Measurements from ENCODE around the gene PHF20.
A peak's percentile ranks its signal among the peaks of the same experiment; 100 is the strongest.
"Not testable (repeated sequence)": the region's sequence is repeated elsewhere in the genome, so short reads cannot be mapped to it uniquely, and the experiment has no call there.

Gene PHF20

GRCh38 chr20:35738410-35739179, 33.2 kb upstream of the PHF20 start:
- no peak for FAIRE-seq
- DNase-seq (ENCODE audit: extremely low spot score, insufficient read length, low read depth), result no peak

- DNase-seq (ENCODE audit: extremely low spot score, insufficient read length, low read depth) (no peak), FAIRE-seq (no peak)
Measured at GRCh38 chr20:35739294-35740163, 32.3 kb upstream of the PHF20 start.

- FAIRE-seq (peak; percentile 96), DNase-seq (ENCODE audit: extremely low spot score, insufficient read length, low read depth) (peak; percentile 84)
Measured at GRCh38 chr20:35741892-35742740, 29.7 kb upstream of the PHF20 start, which contains the start of gene RBM39. Gene RBM39 (minus strand): TSS chr20:35742260. CDS start chr20:35740874, 1,386 bp downstream.

DNA sequence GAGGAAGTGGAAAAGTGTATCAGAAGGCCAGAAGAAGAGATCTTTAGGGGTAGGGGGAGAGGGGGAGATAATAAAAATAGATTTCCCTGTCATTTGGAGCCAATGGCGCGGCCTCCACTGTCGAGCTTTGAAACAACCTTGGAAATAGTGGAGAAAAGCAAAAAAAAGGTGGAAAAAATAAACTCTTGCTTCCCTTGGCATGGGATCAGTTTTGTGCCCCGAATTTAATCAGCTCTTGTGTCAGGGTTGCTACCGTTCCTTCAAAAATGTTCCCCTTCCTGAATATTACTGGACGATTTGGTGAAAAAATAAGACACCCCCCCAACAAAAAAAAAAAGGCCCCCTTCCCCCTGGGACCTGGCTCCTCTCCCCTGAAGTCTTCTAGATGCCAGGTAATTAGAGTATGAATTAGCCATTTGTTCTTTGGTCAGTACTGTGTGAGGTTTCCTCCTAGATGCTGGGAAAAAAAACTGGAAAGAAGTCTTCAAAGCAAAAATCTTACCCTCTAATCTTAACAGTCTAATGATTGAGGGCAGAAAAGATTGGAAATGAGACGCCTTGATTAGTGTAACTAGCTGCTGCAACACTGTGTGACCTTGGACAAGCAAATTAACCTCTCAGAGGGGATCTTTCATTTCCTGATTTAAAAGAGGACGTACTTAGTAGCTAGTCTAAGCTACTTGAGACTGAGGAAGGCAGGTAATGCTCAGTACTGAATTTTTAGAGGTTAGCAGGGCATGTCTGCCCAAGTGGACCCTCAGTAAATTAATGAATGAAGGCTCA, 28.9 kb upstream of the PHF20 start:
- DNase-seq (ENCODE audit: extremely low spot score, insufficient read length, low read depth), result no peak
- FAIRE-seq, result peak; percentile 84

GRCh38 chr20:35743693-35744491, 27.9 kb upstream of the PHF20 start:
- DNase-seq (ENCODE audit: extremely low spot score, insufficient read length, low read depth) (no peak), FAIRE-seq (no peak)

GRCh38 chr20:35744492-35744841, 27.3 kb upstream of the PHF20 start:
- DNase-seq (ENCODE audit: extremely low spot score, insufficient read length, low read depth); FAIRE-seq: not testable (repeated sequence)

GRCh38 chr20:35750611-35751010, 21.2 kb upstream of the PHF20 start:
- DNase-seq (ENCODE audit: extremely low spot score, insufficient read length, low read depth), result no peak
- no peak for FAIRE-seq

GRCh38 chr20:35756404-35756803, 15.4 kb upstream of the PHF20 start:
- no peak for FAIRE-seq
- no peak for DNase-seq (ENCODE audit: extremely low spot score, insufficient read length, low read depth)

GRCh38 chr20:35757098-35757705, 14.6 kb upstream of the PHF20 start:
- no peak for DNase-seq (ENCODE audit: extremely low spot score, insufficient read length, low read depth)
- FAIRE-seq, result no peak

DNA sequence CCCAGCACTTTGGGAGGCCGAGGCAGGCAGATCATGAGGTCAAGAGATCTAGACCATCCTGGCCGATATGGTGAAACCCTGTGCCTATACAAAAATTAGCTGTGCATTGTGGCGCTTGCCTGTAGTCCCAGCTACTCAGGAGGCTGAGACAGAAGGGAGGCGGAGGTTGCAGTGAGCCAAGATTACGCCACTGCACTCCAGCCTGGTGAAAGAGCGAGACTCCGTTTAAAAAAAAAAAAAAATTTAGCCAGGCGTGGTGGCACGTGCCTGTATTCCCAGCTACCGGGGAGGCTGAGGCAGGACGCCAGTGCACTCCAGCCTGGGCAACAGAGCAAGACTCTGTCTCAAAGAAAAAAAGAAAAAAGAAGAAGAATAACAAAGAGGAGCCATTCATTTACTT, 10.3 kb upstream of the PHF20 start:
- FAIRE-seq; DNase-seq (ENCODE audit: extremely low spot score, insufficient read length, low read depth): not testable (repeated sequence)

- FAIRE-seq, result no peak
Measured at GRCh38 chr20:35762461-35762860, 9.4 kb upstream of the PHF20 start.

GRCh38 chr20:35764936-35765335, 6.9 kb upstream of the PHF20 start:
- not testable (repeated sequence) for FAIRE-seq; DNase-seq (ENCODE audit: extremely low spot score, insufficient read length, low read depth)

More at GRCh38 chr20:35762461-35762860, 9.4 kb upstream of the PHF20 start:
- DNase-seq (ENCODE audit: extremely low spot score, insufficient read length, low read depth), result no peak

DNA sequence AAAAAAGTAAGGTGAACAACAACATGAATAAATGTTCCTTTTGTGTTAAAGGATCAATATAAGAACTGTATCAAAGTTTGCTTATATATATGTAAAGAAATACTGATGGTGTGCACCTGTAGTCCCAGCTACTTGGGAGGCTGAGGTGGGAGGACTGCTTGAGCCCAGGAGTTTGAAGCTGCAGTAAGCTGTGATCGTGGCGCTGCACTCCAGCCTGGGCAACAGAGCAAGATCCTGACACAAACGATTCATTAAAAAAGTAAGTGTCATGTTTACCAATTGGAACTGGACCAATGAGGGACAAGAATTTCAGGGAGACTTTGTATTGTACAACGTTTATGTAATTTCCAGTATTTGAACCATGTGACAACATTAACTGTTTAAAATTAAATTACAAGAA, 5.0 kb upstream of the PHF20 start:
- DNase-seq (ENCODE audit: extremely low spot score, insufficient read length, low read depth) (no peak), FAIRE-seq (no peak)

- FAIRE-seq (peak; percentile 94), DNase-seq (ENCODE audit: extremely low spot score, insufficient read length, low read depth) (peak; percentile 68)
Measured at GRCh38 chr20:35767683-35768481, 3.9 kb upstream of the PHF20 start.

GRCh38 chr20:35768731-35769664, 2.8 kb upstream of the PHF20 start:
- no peak for DNase-seq (ENCODE audit: extremely low spot score, insufficient read length, low read depth)
- FAIRE-seq, result no peak

DNA sequence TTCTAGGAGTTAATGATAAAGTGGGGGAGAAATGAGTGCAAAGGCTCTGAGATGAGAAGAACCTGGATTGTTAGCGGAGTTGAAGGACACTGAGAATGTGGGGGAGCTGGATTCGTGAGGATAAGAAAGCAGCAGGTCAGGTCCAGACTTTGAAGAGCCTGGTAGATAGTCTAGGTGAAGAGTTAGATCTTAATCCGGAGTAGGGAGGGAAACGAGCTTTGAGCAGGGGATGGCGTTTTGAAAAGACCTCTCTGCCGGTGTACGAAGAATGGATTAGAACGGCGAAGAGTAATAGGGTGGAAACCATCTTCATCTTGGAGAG, 487 bp upstream of the PHF20 start:
- no peak for FAIRE-seq
- DNase-seq (ENCODE audit: extremely low spot score, insufficient read length, low read depth), result no peak

Data from GM18507 (cell line).